Cerebellar cortex (tissue), 1 donor: Measurements from ENCODE around the gene VPS36.
"Not testable (repeated sequence)": the region's sequence is repeated elsewhere in the genome, so short reads cannot be mapped to it uniquely, and the experiment has no call there.

Experiments used
- DNase-seq: peaks from one replicate; pipeline ENCODE4 v3.0.0-alpha.2; 2015; ENCODE audit warnings: low spot score

Gene VPS36

GRCh38 chr13:52446265-52446664 is 4.2 kb downstream of the VPS36 start:
- DNase-seq, result no peak

DNA sequence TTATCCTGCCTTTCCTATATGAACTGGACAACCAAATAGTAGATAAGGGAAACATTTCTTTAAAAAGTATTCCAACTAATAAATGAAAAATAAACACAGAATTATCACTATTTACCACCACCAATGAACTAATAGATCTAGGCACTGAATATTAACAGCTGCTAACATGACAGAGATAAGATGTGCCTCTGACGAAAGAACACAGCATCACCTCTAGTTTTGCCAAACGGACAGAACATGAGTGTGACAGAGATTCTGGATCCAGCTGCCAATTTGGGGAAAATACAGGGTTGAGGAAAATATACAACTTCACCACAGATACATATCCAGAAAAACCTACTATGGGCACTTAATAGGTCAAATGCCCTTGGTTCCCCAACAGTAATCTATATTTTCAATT is 18.0 kb downstream of the VPS36 start:
- DNase-seq, result no peak

DNA sequence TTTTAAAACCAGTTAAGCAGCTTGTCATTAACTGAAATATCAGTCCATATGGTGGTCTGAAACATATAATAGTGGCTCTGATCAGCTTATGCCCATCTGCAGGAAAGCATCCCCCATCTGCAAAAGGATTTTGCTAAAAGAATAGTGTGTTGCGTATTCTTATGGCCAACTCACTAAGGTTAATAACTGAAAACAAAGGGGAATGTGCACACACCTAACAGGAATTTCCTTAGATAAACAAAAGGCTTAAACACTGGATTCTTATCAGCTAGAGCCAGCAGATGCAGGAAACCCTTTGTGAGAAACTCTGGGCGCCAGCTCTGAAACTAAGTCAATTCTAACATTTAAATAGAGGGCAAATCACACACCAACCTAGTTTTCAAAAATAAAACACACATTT is 22.1 kb downstream of the VPS36 start:
- DNase-seq, result no peak

DNA sequence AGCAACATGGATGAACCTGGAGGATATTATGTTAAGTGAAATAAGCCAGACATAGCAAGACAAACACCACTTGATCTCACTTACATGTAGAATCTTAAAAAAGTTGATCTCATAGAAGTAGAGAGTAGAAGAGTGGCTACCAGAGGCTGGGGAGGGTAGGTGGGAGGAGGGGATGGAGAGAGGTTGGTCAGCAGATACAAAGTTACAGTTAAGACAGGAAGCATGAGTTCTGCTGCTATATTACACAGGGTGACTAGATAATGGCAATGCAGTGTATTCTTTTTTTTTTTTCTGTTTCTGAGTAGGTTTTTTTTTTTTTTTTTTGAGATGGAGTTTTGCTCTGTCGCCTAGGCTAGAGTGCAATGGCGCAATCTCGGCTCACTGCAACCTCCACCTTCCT is 29.2 kb downstream of the VPS36 start:
- DNase-seq, result no peak

- DNase-seq, result no peak
These were observed 31.4 kb downstream of the VPS36 start for GRCh38 chr13:52419080-52419479.

DNA sequence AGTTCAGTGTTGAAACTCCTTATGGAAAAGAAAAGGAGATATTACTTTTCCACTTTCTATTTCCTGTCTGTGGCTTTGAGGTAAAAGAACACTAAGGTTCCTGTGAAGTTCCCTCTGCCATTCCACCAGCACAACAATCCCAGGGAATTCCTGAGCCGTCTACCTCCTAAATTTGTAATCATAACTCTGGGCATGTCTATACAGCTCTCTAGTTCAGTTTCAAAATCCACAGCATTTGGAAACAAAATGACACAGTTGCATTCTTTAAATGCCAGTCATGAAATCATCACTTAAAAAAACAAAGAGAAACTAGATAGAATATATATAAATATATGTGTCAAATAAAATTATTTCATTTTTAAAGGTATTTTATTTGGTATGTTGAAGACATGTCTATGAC is 35.5 kb downstream of the VPS36 start:
- DNase-seq, result no peak

DNA sequence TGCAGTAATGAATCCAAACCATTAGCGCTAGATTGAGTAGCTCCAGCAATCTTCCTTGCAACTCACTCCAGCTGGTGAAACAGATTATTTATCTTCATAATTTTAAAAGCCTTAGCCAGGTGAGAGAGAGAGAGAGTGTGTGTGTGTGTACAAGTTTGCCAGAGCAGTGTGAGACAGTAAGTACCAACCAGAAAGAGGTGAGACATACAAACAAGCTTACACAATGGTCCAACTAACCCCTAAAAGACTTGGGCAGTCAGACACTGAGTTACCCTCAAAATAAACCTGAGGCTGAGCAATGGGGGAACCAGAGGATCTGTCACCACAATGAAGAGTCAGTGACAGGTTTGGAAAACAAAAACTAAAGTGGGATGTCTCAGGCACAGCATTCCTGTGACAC is 36.4 kb downstream of the VPS36 start:
- no peak for DNase-seq

- no peak for DNase-seq
These were observed 38.3 kb downstream of the VPS36 start for GRCh38 chr13:52412128-52412527.

DNA sequence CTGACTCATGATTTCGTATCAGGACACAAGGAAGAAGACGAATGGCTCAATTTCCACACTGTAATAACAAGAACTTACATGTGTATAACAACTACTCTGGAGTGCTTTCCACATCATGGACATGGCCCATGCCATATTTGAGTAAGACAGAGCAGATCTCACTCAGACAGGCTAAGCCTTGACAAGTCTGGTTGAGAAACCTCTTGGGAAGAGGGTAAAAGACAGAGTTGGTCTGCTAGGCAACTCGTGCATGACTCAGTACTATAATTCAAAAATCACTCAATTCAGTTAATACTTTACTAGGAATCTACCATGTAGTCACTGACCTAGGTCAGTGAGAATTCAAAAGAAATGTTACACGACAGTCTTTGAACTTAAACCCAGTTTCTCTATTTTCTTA is 38.8 kb downstream of the VPS36 start:
- DNase-seq, result no peak

GRCh38 chr13:52408071-52408658 is 42.3 kb downstream of the VPS36 start:
- not testable (repeated sequence) for DNase-seq

- DNase-seq, result not testable (repeated sequence)
These were observed 43.0 kb downstream of the VPS36 start for GRCh38 chr13:52407436-52407835.

DNA sequence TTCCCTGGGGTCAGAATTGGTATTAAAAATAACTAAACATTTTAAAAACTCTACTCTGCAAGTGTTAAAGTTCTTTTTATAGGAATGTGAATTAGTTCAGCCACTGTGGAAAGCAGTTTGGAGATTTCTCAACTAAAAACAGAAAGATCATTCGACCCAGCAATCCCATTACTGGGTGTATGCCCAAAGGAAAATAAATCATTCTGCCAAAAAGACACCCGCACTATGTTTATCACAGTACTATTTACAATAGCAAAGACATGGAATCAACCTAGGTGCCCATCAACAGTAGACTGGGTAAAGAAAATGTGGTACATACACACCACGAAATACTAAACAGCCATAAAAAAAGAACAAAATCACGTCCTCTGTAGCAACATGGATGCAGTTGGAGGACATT is 43.8 kb downstream of the VPS36 start:
- DNase-seq, result no peak

DNA sequence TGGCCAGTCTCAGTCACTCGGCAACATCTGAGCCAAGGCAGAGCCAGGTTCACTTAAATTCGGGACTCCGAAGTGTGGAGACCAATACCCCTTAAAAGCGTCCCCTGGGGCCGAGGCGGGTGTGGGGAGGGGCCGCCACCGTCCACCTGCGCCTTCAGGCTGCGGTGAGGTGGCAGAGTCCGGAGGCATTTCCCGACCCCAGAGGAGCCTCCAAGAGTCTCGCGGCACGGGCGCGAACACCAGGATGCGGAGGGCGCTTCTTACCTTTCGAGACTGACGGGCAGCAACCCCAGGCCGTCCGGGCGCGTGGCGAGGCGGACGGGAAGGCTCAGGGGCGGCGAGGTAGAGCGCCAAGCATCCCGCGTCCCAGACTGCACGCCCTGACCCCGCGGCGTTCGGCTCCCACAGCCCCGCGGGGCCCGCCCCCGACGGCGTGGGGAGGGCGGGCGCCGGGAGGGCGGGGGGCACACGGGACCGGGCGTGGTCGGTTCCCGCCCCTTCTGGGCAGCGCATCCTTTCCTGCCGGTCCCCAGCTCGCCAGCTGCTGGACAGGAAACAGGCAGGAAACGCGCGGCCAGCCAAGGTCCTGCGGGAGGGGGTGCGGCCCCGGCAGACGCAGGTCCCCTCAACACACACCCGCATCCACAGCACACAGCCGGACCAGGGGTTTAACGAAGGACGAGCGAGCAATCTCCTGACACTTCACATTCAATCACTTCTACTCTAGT is 44.5 kb downstream of the VPS36 start, which contains the start of gene THSD1:
TSS of gene THSD1 (minus strand) at position 406 of the 728 bp plus-strand sequence. CDS start 3,572 bp downstream, outside the sequence.
- DNase-seq, result no peak

GRCh38 chr13:52405369-52405766 is 45.1 kb downstream of the VPS36 start:
- no peak for DNase-seq

- DNase-seq, result no peak
These were observed 50.7 kb downstream of the VPS36 start for GRCh38 chr13:52399708-52400107.

- no peak for DNase-seq
These were observed 51.4 kb downstream of the VPS36 start for GRCh38 chr13:52399046-52399445.

- no peak for DNase-seq
These were observed 54.7 kb downstream of the VPS36 start for GRCh38 chr13:52395704-52396103.

DNA sequence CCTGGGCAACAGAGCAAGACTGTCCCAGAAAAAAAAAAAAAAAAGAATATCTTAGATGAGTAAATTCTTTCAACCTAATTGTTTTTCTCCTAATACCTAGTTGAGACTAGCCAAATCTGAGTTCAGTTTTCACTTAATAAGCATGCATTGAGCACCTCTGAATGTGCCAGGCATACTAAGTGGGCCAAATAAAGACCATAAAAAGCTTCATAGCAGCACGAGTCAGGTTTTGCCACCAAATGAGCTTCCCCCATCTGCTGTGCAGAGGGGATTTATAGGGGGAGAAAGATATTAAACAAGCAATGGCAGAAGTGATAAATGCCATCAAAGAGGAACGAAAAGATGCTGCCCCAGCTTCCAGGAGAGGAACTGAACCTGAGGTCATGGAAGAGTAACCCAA is 55.8 kb downstream of the VPS36 start:
- no peak for DNase-seq

- DNase-seq, result no peak
These were observed 56.7 kb downstream of the VPS36 start for GRCh38 chr13:52393572-52394357.

- DNase-seq, result no peak
These were observed 62.7 kb downstream of the VPS36 start for GRCh38 chr13:52387721-52388120.

DNA sequence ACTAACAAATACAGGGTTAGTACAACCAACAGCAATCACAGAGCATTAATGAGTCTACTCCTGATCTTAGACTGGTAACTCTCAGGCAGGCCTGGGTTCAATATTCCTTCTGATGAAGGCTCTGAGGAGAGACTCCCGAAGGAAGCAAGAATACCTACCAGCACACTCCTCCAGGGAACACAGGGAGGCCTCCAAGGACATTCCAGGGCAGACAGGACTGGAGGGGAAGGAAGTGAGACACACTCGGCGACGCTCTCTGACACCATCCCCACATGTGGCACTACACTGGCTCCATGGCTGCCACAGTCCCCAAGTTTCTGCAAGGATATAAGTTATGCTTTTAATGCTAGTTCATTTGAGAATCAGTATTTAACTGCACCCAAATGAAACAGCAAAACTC is 64.6 kb downstream of the VPS36 start:
- DNase-seq, result no peak

DNA sequence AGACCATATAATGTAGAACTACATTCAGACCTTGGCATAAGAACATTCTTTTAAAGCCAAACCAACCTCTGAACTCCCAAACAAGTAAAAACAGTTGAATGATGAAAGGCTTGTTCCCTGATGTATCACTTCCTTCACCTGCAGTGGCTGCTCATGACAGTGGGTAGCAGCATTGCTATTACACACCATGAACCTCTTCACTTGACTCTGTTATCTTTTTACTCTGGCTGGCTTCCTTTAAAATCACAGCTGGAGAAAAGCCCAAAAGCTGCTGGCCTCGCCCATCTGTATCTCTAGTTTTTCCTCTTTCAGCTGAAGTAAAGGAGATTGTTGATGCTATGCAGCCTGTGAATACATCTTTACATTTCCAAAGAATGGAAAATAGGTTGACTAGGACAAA is 67.1 kb downstream of the VPS36 start:
- no peak for DNase-seq

DNA sequence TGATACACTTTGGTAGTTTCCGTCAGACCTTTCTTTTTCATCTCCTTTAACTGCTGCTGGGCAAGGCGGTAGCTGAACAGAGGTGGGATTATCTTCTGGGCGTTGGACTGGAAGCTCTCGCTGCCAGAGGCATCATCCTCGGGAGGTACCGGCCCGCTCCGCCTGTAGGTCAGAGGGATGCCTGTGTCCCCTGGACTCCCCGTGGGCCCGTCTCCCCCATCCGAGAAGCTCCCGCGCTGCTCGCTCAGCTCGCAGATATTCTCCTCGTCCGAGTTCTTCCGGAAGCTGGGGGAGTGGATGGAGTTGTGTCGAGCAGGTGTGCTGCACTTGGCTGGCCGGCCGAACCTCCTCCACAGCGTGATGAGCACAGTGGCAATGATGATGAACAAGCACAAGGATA is 72.1 kb downstream of the VPS36 start:
- no peak for DNase-seq
